Liver (tissue), 9 donors: ENCODE results near the gene TCEANC. TPM values are rescaled to one million over a fixed set of nuclear protein-coding genes. Genes with fewer than 3 reads are reported as not detected.

ENCODE experiments used
- DNase-seq: peaks from one replicate; pipeline ENCODE4 v3.0.0-alpha.2; 2017; ENCODE audit warnings: low spot score
- H3K27ac ChIP-seq, 2 donors: one replicate each; pipeline ENCODE4 v1.7.0; 2013; ENCODE audit warnings: inconsistent platforms in 2 of 2, low read length in 2 of 2, control low read depth in 1 of 2, low read depth in 1 of 2, mild to moderate bottlenecking in 1 of 2
- H3K27me3 ChIP-seq, 4 donors: one replicate each; pipeline versions ENCODE4 v1.6.1 to v1.7.0; 2013; ENCODE audit warnings: low read length in 3 of 4, inconsistent platforms in 1 of 4, mild to moderate bottlenecking in 1 of 4, moderate library complexity in 1 of 4; ENCODE audit not compliant: control insufficient read depth in 4 of 4, insufficient read depth in 4 of 4
- H3K36me3 ChIP-seq, 4 donors: one replicate each; pipeline versions ENCODE4 v1.6.1 to v1.7.0; 2013; ENCODE audit warnings: low read length in 3 of 4, mild to moderate bottlenecking in 3 of 4, low read depth in 1 of 4, moderate library complexity in 1 of 4; ENCODE audit not compliant: control insufficient read depth in 4 of 4, insufficient read depth in 3 of 4
- H3K4me1 ChIP-seq, 4 donors: one replicate each; pipeline versions ENCODE4 v1.6.1 to v1.7.0; 2013; ENCODE audit warnings: low read length in 3 of 4, mild to moderate bottlenecking in 3 of 4, moderate library complexity in 1 of 4; ENCODE audit not compliant: control insufficient read depth in 4 of 4, insufficient read depth in 4 of 4
- H3K4me3 ChIP-seq, 3 donors: one replicate each; pipeline versions ENCODE4 v1.6.1 to v1.7.0; 2013; ENCODE audit warnings: low read length in 3 of 3, control low read depth in 1 of 3, low read depth in 1 of 3, mild to moderate bottlenecking in 1 of 3
- H3K9ac ChIP-seq, 2 donors: one replicate each; pipeline ENCODE4 v1.7.0; 2013; ENCODE audit warnings: low read length in 2 of 2, mild to moderate bottlenecking in 2 of 2, moderate library complexity in 2 of 2, control low read depth in 1 of 2, low read depth in 1 of 2
- H3K9me3 ChIP-seq, 4 donors: one replicate each; pipeline versions ENCODE4 v1.6.1 to v1.7.0; 2013; ENCODE audit warnings: low read length in 3 of 4; ENCODE audit not compliant: control insufficient read depth in 4 of 4
- FOXA1 ChIP-seq: IDR thresholded peaks from 2 replicates; pipeline ENCODE4 v1.6.1; 2016; ENCODE audit warnings: antibody characterized with exemption
- FOXA2 ChIP-seq: IDR thresholded peaks from 2 replicates; pipeline ENCODE4 v1.6.1; 2016; ENCODE audit warnings: antibody characterized with exemption
- GABPA ChIP-seq, 2 donors: IDR thresholded peaks in 1 of 2; conservative IDR thresholded peaks in 1 of 2; 2 replicates each; pipeline ENCODE4 v1.6.1; 2016; ENCODE audit warnings: antibody characterized with exemption in 2 of 2, mild to moderate bottlenecking in 1 of 2, moderate library complexity in 1 of 2
- HNF4A ChIP-seq, 2 donors: conservative IDR thresholded peaks; 2 replicates each; pipeline ENCODE4 v1.6.1; 2016; ENCODE audit warnings: antibody characterized with exemption in 2 of 2, mild to moderate bottlenecking in 2 of 2
- JUND ChIP-seq, 2 donors: IDR thresholded peaks; 2 replicates each; pipeline ENCODE4 v1.6.1; 2016; ENCODE audit warnings: antibody characterized with exemption in 2 of 2
- RAD21 ChIP-seq, 2 donors: IDR thresholded peaks; 2 replicates each; pipeline ENCODE4 v1.6.1; 2016; ENCODE audit warnings: antibody characterized with exemption in 2 of 2, mild to moderate bottlenecking in 2 of 2
- SP1 ChIP-seq: IDR thresholded peaks from 2 replicates; pipeline ENCODE4 v1.6.1; 2018; ENCODE audit warnings: antibody characterized with exemption, mild to moderate bottlenecking
- TAF1 ChIP-seq: conservative IDR thresholded peaks from 2 replicates; pipeline ENCODE4 v1.6.1; 2016; ENCODE audit warnings: antibody characterized with exemption, mild to moderate bottlenecking
- YY1 ChIP-seq: IDR thresholded peaks from 2 replicates; pipeline ENCODE4 v1.6.1; 2016; ENCODE audit warnings: antibody characterized with exemption, mild to moderate bottlenecking
- WGBS: extraction: QIAGEN DNeasy Blood & Tissue Kit; methylation state at CpG from one replicate; pipeline ENCODE4 v1.1.7; 2013; 5-methylcytosine and 5-hydroxymethylcytosine counted together
- polyA plus RNA-seq, 2 donors: library from polyadenylated mRNA; stranded (reverse) in 1 of 2; unstranded in 1 of 2; fragments of 200-250 nt in 1 of 2; fragments of >200 nt in 1 of 2; fragmentation: Nextera tagmentation in 1 of 2; extraction: Ambion mirVana in 1 of 2; gene quantifications; one replicate each; pipeline versions ENCODE4 v1.2.1 to v1.2.3, GENCODE V29; 2013 to 2015
- total RNA-seq, 2 donors: library from RNA; depleted of rRNA; stranded (reverse); fragments of >200 nt; gene quantifications; one replicate each; pipeline ENCODE4 v1.2.3, GENCODE V29; 2014
- TF ChIP-seq, protein P1 (sequence below): IDR thresholded peaks from 2 replicates; pipeline ENCODE4 v1.6.1; 2016; ENCODE audit warnings: antibody characterized with exemption
- TF ChIP-seq, protein P2 (sequence below): IDR thresholded peaks from 2 replicates; pipeline ENCODE4 v1.6.1; 2016; ENCODE audit warnings: antibody characterized with exemption
- TF ChIP-seq, protein P3 (sequence below): IDR thresholded peaks from 2 replicates; pipeline ENCODE4 v1.6.1; 2016; ENCODE audit warnings: antibody characterized with exemption
- TF ChIP-seq, protein P4 (sequence below): fragments of 150-350 bp; IDR thresholded peaks from 2 replicates; pipeline ENCODE4 v1.5.1; 2017; ENCODE audit warnings: improper control_type of control experiment, low read depth, low read length; ENCODE audit not compliant: missing input control
- donor health status: healthy.
- donor health status: healthy.
- donor health status: healthy.
- donor health status: healthy.
- donor health status: healthy.

TCEANC gene
- total and polyA plus RNA-seq, 4 donors, result 0.73 to 7.7 (median 3.6) TPM

DNA sequence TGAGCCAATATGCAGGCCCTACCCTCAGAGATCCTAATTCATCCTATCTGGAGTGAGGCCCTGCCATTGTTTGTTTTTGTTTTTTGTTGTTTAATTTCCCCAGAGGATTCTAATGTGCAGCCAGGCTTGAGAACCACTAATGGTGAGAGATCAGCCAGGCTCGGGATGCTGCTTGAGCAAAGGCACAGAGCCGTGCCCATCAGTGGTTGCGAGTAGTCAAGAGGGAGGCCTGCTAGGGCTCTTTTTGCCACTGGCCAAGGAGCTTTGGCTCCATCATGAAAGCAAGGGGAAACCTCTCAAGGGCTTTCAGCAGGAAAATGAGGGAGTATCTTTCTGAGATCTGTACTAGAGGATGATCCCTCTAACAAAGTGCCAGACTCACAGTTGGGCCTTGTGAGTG is 2.7 kb downstream of the TCEANC start:
- Histone ChIP-seq H3K36me3 (peaks cover 0 to 6% (median 2%) of the 10 kb centered on the region in 4 donors), H3K4me1 (peaks cover 0 to 28% (median 19%) of the 10 kb centered on the region in 4 donors), H3K9ac (no peak overlapping the region), H3K27ac (no peak overlapping the region), H3K9me3 (no peaks in the 10 kb centered on the region), H3K27me3 (no peaks in the 10 kb centered on the region), H3K4me3 (no peak overlapping the region)
- no peak for DNase-seq
- TF ChIP-seq, protein P1, sequence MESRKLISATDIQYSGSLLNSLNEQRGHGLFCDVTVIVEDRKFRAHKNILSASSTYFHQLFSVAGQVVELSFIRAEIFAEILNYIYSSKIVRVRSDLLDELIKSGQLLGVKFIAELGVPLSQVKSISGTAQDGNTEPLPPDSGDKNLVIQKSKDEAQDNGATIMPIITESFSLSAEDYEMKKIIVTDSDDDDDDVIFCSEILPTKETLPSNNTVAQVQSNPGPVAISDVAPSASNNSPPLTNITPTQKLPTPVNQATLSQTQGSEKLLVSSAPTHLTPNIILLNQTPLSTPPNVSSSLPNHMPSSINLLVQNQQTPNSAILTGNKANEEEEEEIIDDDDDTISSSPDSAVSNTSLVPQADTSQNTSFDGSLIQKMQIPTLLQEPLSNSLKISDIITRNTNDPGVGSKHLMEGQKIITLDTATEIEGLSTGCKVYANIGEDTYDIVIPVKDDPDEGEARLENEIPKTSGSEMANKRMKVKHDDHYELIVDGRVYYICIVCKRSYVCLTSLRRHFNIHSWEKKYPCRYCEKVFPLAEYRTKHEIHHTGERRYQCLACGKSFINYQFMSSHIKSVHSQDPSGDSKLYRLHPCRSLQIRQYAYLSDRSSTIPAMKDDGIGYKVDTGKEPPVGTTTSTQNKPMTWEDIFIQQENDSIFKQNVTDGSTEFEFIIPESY, result no peak
- TF ChIP-seq, protein P2, sequence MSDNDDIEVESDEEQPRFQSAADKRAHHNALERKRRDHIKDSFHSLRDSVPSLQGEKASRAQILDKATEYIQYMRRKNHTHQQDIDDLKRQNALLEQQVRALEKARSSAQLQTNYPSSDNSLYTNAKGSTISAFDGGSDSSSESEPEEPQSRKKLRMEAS, result no peak
- TF ChIP-seq GABPA (IDR thresholded peaks at IDR 0.05 in 1 of 2, conservative IDR thresholded peaks at IDR 0.05 in 1 of 2), result no peak
- TF ChIP-seq TAF1, result no peak
- no peak for TF ChIP-seq SP1
- TF ChIP-seq RAD21 (IDR thresholded peaks at IDR 0.05), result no peak
- no peak for TF ChIP-seq HNF4A (conservative IDR thresholded peaks at IDR 0.05)
- no peak for TF ChIP-seq FOXA1
- no peak for TF ChIP-seq YY1
- TF ChIP-seq JUND (IDR thresholded peaks at IDR 0.05), result no peak
- TF ChIP-seq, protein P3, sequence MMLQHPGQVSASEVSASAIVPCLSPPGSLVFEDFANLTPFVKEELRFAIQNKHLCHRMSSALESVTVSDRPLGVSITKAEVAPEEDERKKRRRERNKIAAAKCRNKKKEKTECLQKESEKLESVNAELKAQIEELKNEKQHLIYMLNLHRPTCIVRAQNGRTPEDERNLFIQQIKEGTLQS, result no peak
- no peak for TF ChIP-seq FOXA2
- 94% methylated on average over 3 of the region's 3 CpGs for WGBS

DNA sequence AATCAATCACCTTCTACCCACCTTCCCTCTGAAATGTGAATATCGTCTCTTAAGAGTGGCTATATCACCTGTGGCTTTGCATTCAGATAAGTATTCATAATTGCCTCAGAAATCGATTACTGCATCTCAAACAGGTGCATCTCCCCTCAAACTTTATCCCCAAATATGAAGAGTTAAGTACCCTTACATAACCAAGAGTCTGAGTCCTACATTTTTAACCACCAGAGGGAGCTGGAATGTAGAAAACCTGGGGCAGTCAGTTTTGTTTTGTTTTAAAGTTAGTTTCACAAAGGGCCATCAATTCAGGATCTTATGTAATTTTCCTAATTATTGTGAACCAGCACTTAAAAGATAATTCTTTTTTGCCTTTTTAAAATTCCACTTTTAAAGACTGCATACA is 5.7 kb downstream of the TCEANC start:
- TF ChIP-seq, protein P4, sequence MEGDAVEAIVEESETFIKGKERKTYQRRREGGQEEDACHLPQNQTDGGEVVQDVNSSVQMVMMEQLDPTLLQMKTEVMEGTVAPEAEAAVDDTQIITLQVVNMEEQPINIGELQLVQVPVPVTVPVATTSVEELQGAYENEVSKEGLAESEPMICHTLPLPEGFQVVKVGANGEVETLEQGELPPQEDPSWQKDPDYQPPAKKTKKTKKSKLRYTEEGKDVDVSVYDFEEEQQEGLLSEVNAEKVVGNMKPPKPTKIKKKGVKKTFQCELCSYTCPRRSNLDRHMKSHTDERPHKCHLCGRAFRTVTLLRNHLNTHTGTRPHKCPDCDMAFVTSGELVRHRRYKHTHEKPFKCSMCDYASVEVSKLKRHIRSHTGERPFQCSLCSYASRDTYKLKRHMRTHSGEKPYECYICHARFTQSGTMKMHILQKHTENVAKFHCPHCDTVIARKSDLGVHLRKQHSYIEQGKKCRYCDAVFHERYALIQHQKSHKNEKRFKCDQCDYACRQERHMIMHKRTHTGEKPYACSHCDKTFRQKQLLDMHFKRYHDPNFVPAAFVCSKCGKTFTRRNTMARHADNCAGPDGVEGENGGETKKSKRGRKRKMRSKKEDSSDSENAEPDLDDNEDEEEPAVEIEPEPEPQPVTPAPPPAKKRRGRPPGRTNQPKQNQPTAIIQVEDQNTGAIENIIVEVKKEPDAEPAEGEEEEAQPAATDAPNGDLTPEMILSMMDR, result peak; percentile 68
- TF ChIP-seq RAD21 (IDR thresholded peaks at IDR 0.05), result peak; percentile 84 to 89
- TF ChIP-seq GABPA (IDR thresholded peaks at IDR 0.05 in 1 of 2, conservative IDR thresholded peaks at IDR 0.05 in 1 of 2), result no peak
- H3K9me3 ChIP-seq, result no peaks in the 10 kb centered on the region
- H3K4me3 ChIP-seq, result no peak overlapping the region
- H3K4me1 ChIP-seq, result peaks cover 0 to 14% (median 9%) of the 10 kb centered on the region in 4 donors
- H3K27ac ChIP-seq, result peak overlapping the region in 1 of 2 donors; percentile 54
- H3K9ac ChIP-seq, result no peak overlapping the region
- DNase-seq, result no peak
- WGBS, result 10% methylated on average over 2 of the region's 2 CpGs
- H3K27me3 ChIP-seq, result no peaks in the 10 kb centered on the region
- peaks cover 0 to 17% (median 13%) of the 10 kb centered on the region in 4 donors for H3K36me3 ChIP-seq

DNA sequence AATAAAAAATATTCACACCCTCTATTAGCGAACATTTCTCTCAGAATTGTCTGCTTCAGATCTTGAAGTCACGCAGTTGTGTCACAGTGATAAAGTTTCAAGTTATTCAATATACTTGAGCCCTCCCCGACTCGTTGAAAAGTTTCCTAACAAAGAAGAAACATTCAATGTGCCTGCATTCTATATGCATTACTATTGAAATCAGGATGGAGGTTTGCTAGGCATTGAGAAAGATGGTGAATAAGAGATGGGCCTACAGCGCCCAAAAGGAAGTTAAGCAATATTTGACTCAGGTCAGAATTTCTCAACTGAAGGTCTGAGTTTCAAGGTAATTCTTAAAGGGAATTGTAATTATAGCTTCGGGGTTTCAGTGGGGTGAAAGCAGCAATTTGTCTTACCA is 6.1 kb downstream of the TCEANC start:
- peaks cover 0 to 18% (median 14%) of the 10 kb centered on the region in 4 donors for H3K36me3 ChIP-seq
- no peak for TF ChIP-seq RAD21 (IDR thresholded peaks at IDR 0.05)
- peak in 1 of 2 donors; percentile 26 for TF ChIP-seq HNF4A (conservative IDR thresholded peaks at IDR 0.05)
- TF ChIP-seq, protein P3, result no peak
- peak; percentile 23 for TF ChIP-seq YY1
- TF ChIP-seq, protein P2, result no peak
- peaks cover 0 to 9% (median 5%) of the 10 kb centered on the region in 4 donors for H3K4me1 ChIP-seq
- no peak for DNase-seq
- no peaks in the 10 kb centered on the region for H3K9me3 ChIP-seq
- H3K9ac ChIP-seq, result no peak overlapping the region
- H3K4me3 ChIP-seq, result no peak overlapping the region
- no peaks in the 10 kb centered on the region for H3K27me3 ChIP-seq
- WGBS, result 29% methylated on average over 6 of the region's 6 CpGs
- peak overlapping the region in 1 of 2 donors; percentile 54 for H3K27ac ChIP-seq
